K562 (cell line): ENCODE results near the gene MAP3K12. TPM values are rescaled to one million over a fixed set of nuclear protein-coding genes. Genes with fewer than 3 reads are reported as not detected.

Experiments used
- ATAC-seq: fragments of 200-7000 bp; cut with Tn5 transposase; 3 replicates; pipeline ENCODE4 v1.9.1; 2020; ENCODE audit warnings: moderate library complexity
- BruUV-seq: library from RNA; stranded (reverse); fragments of 400-500 nt; replicated peaks from 2 replicates; lab custom pipeline; 2021; lab: Mats Ljungman, UMichigan
- CTCF ChIA-PET: fragments of 300-600 bp; formaldehyde crosslinking; extraction: SDS; loops from one replicate; lab custom pipeline; 2021; ENCODE audit warnings: low intra/inter-chr PET ratio; lab: Yijun Ruan, JAX
- POLR2A ChIA-PET: fragments of 300-600, 350-650 bp; sonication (Branson Sonifier 250); formaldehyde crosslinking; extraction: SDS; loops from one replicate; lab custom pipeline; 2021; ENCODE audit warnings: antibody characterized with exemption, inconsistent platforms; lab: Yijun Ruan, JAX
- DNase-seq, 4 experiments: peaks; one replicate each; pipeline versions ENCODE4 v3.0.0 to v3.0.0-alpha.2; 2011 to 2018; ENCODE audit warnings: low spot score in 3 of 4, mixed read lengths in 3 of 4; ENCODE audit errors: extremely low read depth in 1 of 4
- FAIRE-seq: peaks from 2 replicates; lab custom pipeline; 2011; peaks lifted over from hg19 to GRCh38; lab: Jason Lieb, UNC
- H2AFZ ChIP-seq: 2 replicates; pipeline ENCODE4 v1.6.0; 2011; ENCODE audit warnings: low read depth, low read length, control low read depth, inconsistent platforms
- H3K27ac ChIP-seq: fragments of 200-600 bp; 3 replicates; pipeline ENCODE4 v1.8.0; 2011; ENCODE audit warnings: low read depth, mild to moderate bottlenecking, control low read depth, inconsistent platforms, low read length, moderate library complexity, mixed read lengths; ENCODE audit errors: extremely low read depth
- H3K27me3 ChIP-seq, 2 experiments: fragments of 300-600 bp in 1 of 2; 2 replicates in 1 of 2; 3 replicates in 1 of 2; pipeline versions ENCODE4 v1.6.0 to v1.8.0; 2011; ENCODE audit warnings: inconsistent platforms in 2 of 2, low read length in 2 of 2, mild to moderate bottlenecking in 1 of 2, mixed read lengths in 1 of 2, moderate library complexity in 1 of 2; ENCODE audit not compliant: control insufficient read depth in 2 of 2, insufficient read depth in 2 of 2
- H3K36me3 ChIP-seq: fragments of 300-600 bp; 3 replicates; pipeline ENCODE4 v1.8.0; 2011; ENCODE audit warnings: mild to moderate bottlenecking, low read length, inconsistent platforms; ENCODE audit not compliant: control insufficient read depth, insufficient read depth
- H3K4me1 ChIP-seq, 2 experiments: fragments of 200-600 bp in 1 of 2; replicated peaks in 1 of 2; 2 replicates in 1 of 2; 3 replicates in 1 of 2; pipeline versions ENCODE4 v1.5.1 to v1.8.0; 2011; ENCODE audit warnings: inconsistent platforms in 2 of 2, low read length in 2 of 2, mild to moderate bottlenecking in 1 of 2, mixed read lengths in 1 of 2, moderate library complexity in 1 of 2; ENCODE audit not compliant: control insufficient read depth in 2 of 2, insufficient read depth in 2 of 2
- H3K4me2 ChIP-seq: 2 replicates; pipeline ENCODE4 v1.6.1; 2011; ENCODE audit warnings: low read length, control low read depth, inconsistent platforms, mixed read lengths; ENCODE audit not compliant: insufficient read depth
- H3K4me3 ChIP-seq: fragments of 200-600 bp; sonication (generic), shearing (Covaris generic); 2 replicates; pipeline ENCODE4 v1.5.1; 2016; ENCODE audit warnings: control low read depth, inconsistent platforms
- H3K79me2 ChIP-seq: fragments of 200-600 bp; 3 replicates; pipeline ENCODE4 v1.8.0; 2011; ENCODE audit warnings: low read length, inconsistent platforms; ENCODE audit not compliant: control insufficient read depth, insufficient read depth
- H3K9ac ChIP-seq, 2 experiments: 2 replicates each; pipeline versions ENCODE4 v1.6.0 to v1.6.1; 2011; ENCODE audit warnings: low read depth in 2 of 2, low read length in 2 of 2, control low read depth in 1 of 2, inconsistent platforms in 1 of 2, mild to moderate bottlenecking in 1 of 2, mixed read lengths in 1 of 2; ENCODE audit not compliant: insufficient read depth in 1 of 2
- H3K9me1 ChIP-seq: one replicate; pipeline ENCODE4 v1.6.0; 2011; ENCODE audit warnings: inconsistent platforms, mild to moderate bottlenecking, low read length, moderate library complexity; ENCODE audit not compliant: control insufficient read depth, insufficient read depth
- H3K9me3 ChIP-seq: replicated peaks from 2 replicates; pipeline ENCODE4 v1.5.1; 2011; ENCODE audit warnings: low read depth, low read length, inconsistent platforms; ENCODE audit not compliant: control insufficient read depth, insufficient read depth
- H4K20me1 ChIP-seq: replicated peaks from 2 replicates; pipeline ENCODE4 v1.6.1; 2011; ENCODE audit warnings: low read length, inconsistent platforms, mixed read lengths; ENCODE audit not compliant: control insufficient read depth, insufficient read depth
- CREBBP ChIP-seq: IDR thresholded peaks from one replicate; pipeline ENCODE4 v1.6.1; 2012; ENCODE audit warnings: low read depth, mild to moderate bottlenecking, control low read depth, inconsistent platforms, low read length
- POLR2A ChIP-seq: fragments of 450-650 bp; conservative IDR thresholded peaks from 2 replicates; pipeline ENCODE4 v1.6.1; 2016
- POLR2AphosphoS5 ChIP-seq: IDR thresholded peaks from 2 replicates; pipeline ENCODE4 v1.6.1; 2011; ENCODE audit warnings: mild to moderate bottlenecking, low read depth, low read length, moderate library complexity; ENCODE audit not compliant: control insufficient read depth, insufficient read depth
- RBFOX2 ChIP-seq: fragments of 200-400 bp; formaldehyde crosslinking; IDR thresholded peaks from 2 replicates; pipeline ENCODE4 v1.6.1; 2017; ENCODE audit warnings: low read depth, mild to moderate bottlenecking, low read length, moderate library complexity
- RCOR1 ChIP-seq, 2 experiments: IDR thresholded peaks; 2 replicates each; pipeline ENCODE4 v1.6.1; 2012; ENCODE audit warnings: low read depth in 2 of 2, low read length in 2 of 2, borderline replicate concordance in 1 of 2, improper control_type of control experiment in 1 of 2
- SP1 ChIP-seq: sonication (generic); formaldehyde crosslinking; IDR thresholded peaks from 2 replicates; pipeline ENCODE4 v1.8.1; 2022; ENCODE audit warnings: mild to moderate bottlenecking, missing genetic modification reagents
- SUPT5H ChIP-seq: fragments of 450-650 bp; IDR thresholded peaks from 2 replicates; pipeline ENCODE4 v1.6.1; 2016
- WGBS: fragments of 100-300 bp; shearing (Covaris generic); methylation state at CpG from one replicate; pipeline ENCODE4 v1.1.6; 2016; ENCODE audit warnings: low coverage, mixed read lengths; ENCODE audit not compliant: insufficient coverage; ENCODE audit errors: missing lambda C conversion rate; 5-methylcytosine and 5-hydroxymethylcytosine counted together
- in situ Hi-C: fragments of 300-500 bp; cut with MboI; formaldehyde crosslinking; loops from 4 replicates; pipeline ENCODE4 v1.15.0; 2018; ENCODE audit warnings: inconsistent platforms, mixed read lengths
- intact Hi-C: fragments of 100-400 bp; cut with micrococcal nuclease; formaldehyde crosslinking; loops from 2 replicates; pipeline ENCODE4 v1.14.2; 2022
- polyA plus RNA-seq, 8 experiments: library from polyadenylated mRNA; depleted of rRNA in 4 of 8; stranded (reverse) in 5 of 8; unstranded in 3 of 8; fragments of >200 nt; fragmentation: Nextera tagmentation in 2 of 8; fragmentation: Illumina TruSeq in 1 of 8; extraction: Ambion mirVana in 2 of 8; extraction: Trizol in 1 of 8; gene quantifications; 2 replicates each; pipeline versions ENCODE4 v1.2.1 to v1.2.3, GENCODE V29; 2011 to 2014; ENCODE audit warnings: inconsistent platforms in 1 of 8, missing spikeins in 1 of 8
- total RNA-seq, 7 experiments: library from RNA; depleted of rRNA in 6 of 7; stranded (reverse); fragments of >200 nt in 6 of 7; fragmentation: Illumina TruSeq in 2 of 7; extraction: Trizol in 2 of 7; gene quantifications; 2 replicates each; pipeline versions ENCODE4 v1.2.1 to v1.2.3, GENCODE V29; 2011 to 2021; ENCODE audit warnings: low replicate concordance in 1 of 7

Gene MAP3K12
- total and polyA plus RNA-seq, 9 of the 15 experiments (the other 6 are each of a cell fraction or from before 2014, with no cell fraction given): 0.10 to 2.4 (median 1.6) TPM

DNA sequence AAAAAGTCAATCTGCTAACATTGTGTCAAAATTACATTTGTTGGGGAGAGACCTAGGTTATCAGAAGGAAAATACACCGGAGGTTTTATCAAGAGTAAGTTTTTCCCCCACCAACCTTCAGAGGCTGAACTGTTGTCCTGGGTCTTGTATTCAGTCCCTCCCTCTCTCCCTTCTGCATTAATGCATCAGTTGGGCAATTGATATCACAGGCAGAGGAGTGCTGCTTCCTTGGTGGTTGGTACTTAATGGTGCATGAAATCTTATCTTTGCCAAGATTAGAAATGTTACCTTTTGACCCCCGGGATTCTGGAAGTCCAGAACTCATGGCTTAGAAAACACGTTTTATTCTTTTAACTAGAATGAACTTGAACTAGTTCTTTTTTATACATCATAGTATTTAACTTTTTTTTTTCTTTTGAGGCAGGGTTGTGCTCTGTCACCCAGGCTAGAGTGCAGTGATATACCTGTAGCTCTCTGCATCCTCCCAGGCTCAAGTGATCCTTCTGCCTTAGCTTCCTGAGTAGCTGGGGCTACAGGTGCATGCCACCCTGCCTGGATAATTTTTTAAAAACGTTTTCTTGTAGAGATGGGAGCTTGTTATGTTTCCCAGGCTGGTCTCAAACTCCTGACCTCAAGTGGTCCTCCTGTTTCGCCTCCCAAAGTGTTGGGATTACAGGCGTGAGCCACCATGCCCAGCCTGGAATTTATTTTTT lies 42.4 kb downstream of the MAP3K12 start:
- Histone ChIP-seq H3K9me3 (no peaks in the 10 kb centered on the region), H4K20me1 (peaks cover 39% of the 10 kb centered on the region), H3K4me1 (peaks cover 0 to 17% of the 10 kb centered on the region in 2 experiments; a peak in 3 of 5 replicates), H3K79me2 (peaks cover 97% of the 10 kb centered on the region), H3K9ac (no peak overlapping the region), H2AFZ (no peak overlapping the region), H3K4me2 (no peak overlapping the region), H3K9me1 (peaks cover 4% of the 10 kb centered on the region), H3K4me3 (no peak overlapping the region), H3K36me3 (peaks cover 91% of the 10 kb centered on the region), H3K27ac (no peak overlapping the region), H3K27me3 (no peaks in the 10 kb centered on the region)
- CTCF ChIA-PET: no interaction called here
- DNase-seq (no peak), FAIRE-seq (no peak), ATAC-seq (no peak)
- POLR2A ChIA-PET: interaction anchor here (1.2 to 2.9 kb wide), 4 partner anchors 8 to 18 kb away, joined by 5 to 14 read pairs (median 7); no protein-coding TSS in a partner anchor
- in situ Hi-C loops (no loop called here), intact Hi-C loops (no loop called here)
- TF ChIP-seq CREBBP: no peak
- peak; percentile 11; the same call in 1 of the 2 replicates for TF ChIP-seq SP1
- peak; percentile 42 for TF ChIP-seq POLR2AphosphoS5
- BruUV-seq: no TSS peak
- WGBS: 74% methylated on average over 6 of the region's 6 CpGs

- Histone ChIP-seq H3K4me1 (peaks cover 0 to 17% of the 10 kb centered on the region in 2 experiments; a peak in 3 of 5 replicates), H3K9ac (peak overlapping the region in 1 of 2 experiments; percentile 3; a peak in 1 of 4 replicates), H4K20me1 (peaks cover 36% of the 10 kb centered on the region), H3K9me1 (peaks cover 4% of the 10 kb centered on the region), H3K9me3 (no peaks in the 10 kb centered on the region), H2AFZ (no peak overlapping the region), H3K4me2 (peak overlapping the region; percentile 10; the same call in 1 of the 2 replicates), H3K27me3 (no peaks in the 10 kb centered on the region), H3K27ac (no peak overlapping the region), H3K36me3 (peaks cover 70% of the 10 kb centered on the region), H3K79me2 (peaks cover 76% of the 10 kb centered on the region), H3K4me3 (no peak overlapping the region; the same call in 1 of the 2 replicates)
- in situ Hi-C loops: no loop called here
- FAIRE-seq: peak; percentile 23
- ATAC-seq: no peak
- BruUV-seq: no TSS peak
- no peak for DNase-seq
- WGBS: 86% methylated on average over 3 of the region's 3 CpGs
- ChIA-PET POLR2A (interaction anchor here (0.5 to 3.9 kb wide), 16 partner anchors 10 to 573 kb away, joined by 3 to 39 read pairs (median 5); partner anchors contain the start of genes AAAS, SP1 and TARBP2), CTCF (interaction anchor here (0.9 kb wide), 1 partner anchor 127 kb away, joined by 3 read pairs; no protein-coding TSS in a partner anchor)
- intact Hi-C loops: no loop called here
- TF ChIP-seq POLR2AphosphoS5 (peak; percentile 25; the same call in 1 of the 2 replicates), SUPT5H (peak; percentile 39), RBFOX2 (peak; percentile 32; the same call in 1 of the 2 replicates), POLR2A (peak; percentile 49), RCOR1 (IDR thresholded peaks at IDR 0.05; ENCODE audit: borderline replicate concordance in 1 of 2, low read depth in 2 of 2, low read length in 2 of 2) (no peak)
- TF ChIP-seq, all 486 proteins: peak for 4
These were observed 44.6 kb downstream of the MAP3K12 start for GRCh38 chr12:53454707-53455106.
